ENCODE results near the gene GNL3.
"Not testable (repeated sequence)": the region's sequence is repeated elsewhere in the genome, so short reads cannot be mapped to it uniquely, and the experiment has no call there.

GNL3 gene

GRCh38 chr3:52685709-52686691 is at the start of gene GNL3, which contains the start of gene PBRM1:
Gene GNL3 (plus strand): TSS chr3:52686032. CDS start chr3:52686093, 61 bp downstream.
Gene PBRM1 (minus strand): TSS chr3:52685913.
- peak; percentile 53 for DNase-seq (ENCODE audit: low spot score)

DNA sequence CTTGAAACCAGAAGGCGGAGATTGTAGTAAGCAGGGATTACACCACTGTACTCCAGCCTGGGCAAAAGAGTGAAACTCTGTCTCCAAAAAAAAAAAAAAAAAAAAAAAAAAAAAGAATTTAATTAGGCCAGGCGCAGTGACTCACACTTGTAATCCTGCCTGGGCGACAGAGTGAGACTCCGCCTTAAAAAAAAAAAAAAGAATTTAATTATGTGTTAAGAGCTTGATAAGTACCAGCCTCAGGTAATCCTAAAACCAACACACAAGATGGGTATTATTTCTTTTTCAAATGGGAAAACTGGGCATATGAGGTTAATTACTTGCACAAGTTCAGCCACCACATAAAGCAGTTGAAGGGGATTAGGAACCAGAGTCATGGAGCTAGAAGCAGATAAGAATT is 49.2 kb upstream of the GNL3 start:
- no peak for DNase-seq (ENCODE audit: low spot score)

- DNase-seq (ENCODE audit: low spot score): no peak
These were observed 40.3 kb upstream of the GNL3 start for GRCh38 chr3:52645549-52645948.

DNA sequence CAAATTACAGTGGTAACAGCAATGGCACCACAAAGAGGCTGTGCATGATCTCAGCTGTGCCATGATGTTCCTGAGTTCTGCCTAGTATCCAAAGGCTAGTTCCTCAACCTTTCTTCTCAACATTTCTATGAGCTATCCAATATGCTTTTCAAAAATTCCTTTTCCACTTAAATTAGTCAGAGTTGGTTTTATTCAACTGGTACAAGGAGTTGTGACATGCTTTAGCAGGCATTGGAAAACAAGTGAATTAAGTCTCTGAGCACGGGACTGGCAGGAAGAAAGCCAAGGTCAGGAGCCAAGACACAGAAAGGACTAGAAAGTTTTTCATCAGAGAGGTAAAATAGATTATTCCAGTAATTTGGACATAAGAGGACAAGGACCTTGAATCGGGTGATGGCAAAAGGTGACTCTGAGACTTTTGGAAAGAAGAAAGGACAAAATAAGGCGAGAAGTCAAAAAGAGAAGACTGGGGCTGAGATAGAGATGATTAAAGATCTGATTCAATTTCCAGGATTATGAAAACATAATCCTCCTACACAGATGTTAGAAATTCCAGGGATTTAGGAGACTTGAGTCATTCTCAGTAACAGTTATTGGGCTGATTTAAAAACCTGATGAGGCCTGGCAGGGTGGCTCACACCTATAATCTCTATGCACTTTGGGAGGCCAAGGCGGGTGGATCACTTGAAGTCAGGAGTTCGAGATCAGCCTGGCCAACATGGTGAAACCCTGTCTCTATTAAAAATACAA is 36.2 kb upstream of the GNL3 start:
- no peak for DNase-seq (ENCODE audit: low spot score)

- no peak for DNase-seq (ENCODE audit: low spot score)
These were observed 35.4 kb upstream of the GNL3 start for GRCh38 chr3:52650439-52650838.

DNA sequence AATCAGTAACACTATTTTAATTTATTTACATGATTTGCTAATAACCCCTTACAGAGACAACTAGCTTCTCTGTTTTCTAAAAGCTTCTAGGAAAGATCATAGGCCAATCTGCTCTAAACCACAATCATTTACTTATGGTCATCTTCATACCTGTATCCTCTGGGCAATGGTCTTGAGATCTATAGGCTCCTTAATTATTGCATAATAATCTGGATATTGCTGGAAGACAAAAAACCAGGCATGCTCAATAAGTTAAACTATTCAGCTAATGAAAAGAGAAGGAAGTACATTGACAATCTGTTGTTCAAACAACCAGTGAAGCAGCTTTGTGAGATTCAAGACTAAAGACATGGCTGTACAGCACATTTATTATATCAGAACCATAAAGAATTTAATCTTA is 34.2 kb upstream of the GNL3 start:
- DNase-seq (ENCODE audit: low spot score): no peak

GRCh38 chr3:52655895-52656294 is 29.9 kb upstream of the GNL3 start:
- DNase-seq (ENCODE audit: low spot score): no peak

- DNase-seq (ENCODE audit: low spot score): no peak
These were observed 25.8 kb upstream of the GNL3 start for GRCh38 chr3:52660046-52660445.

- DNase-seq (ENCODE audit: low spot score): no peak
These were observed 22.7 kb upstream of the GNL3 start for GRCh38 chr3:52663098-52663497.

GRCh38 chr3:52670621-52671521 is 15.0 kb upstream of the GNL3 start:
- no peak for DNase-seq (ENCODE audit: low spot score)

- DNase-seq (ENCODE audit: low spot score): no peak
These were observed 14.2 kb upstream of the GNL3 start for GRCh38 chr3:52671676-52672075.

DNA sequence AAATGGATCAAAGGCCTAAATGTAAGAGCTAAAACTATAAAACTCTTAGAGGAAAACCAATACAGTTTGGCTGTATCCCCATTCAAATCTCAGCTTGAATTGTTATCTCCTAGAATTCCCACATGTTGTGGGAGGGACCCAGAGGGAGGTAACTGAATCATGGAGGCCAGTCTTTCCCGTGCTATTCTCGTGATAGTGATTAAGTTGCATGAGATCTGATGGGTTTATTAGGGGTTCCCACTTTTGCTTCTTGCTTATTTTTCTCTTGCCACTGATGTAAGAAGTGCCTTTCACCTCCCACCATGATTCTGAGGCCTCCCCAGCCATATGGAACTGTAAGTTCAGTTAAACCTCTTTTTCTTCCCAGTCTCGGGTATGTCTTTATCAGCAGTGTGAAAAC is 9.6 kb upstream of the GNL3 start:
- not testable (repeated sequence) for DNase-seq (ENCODE audit: low spot score)

DNA sequence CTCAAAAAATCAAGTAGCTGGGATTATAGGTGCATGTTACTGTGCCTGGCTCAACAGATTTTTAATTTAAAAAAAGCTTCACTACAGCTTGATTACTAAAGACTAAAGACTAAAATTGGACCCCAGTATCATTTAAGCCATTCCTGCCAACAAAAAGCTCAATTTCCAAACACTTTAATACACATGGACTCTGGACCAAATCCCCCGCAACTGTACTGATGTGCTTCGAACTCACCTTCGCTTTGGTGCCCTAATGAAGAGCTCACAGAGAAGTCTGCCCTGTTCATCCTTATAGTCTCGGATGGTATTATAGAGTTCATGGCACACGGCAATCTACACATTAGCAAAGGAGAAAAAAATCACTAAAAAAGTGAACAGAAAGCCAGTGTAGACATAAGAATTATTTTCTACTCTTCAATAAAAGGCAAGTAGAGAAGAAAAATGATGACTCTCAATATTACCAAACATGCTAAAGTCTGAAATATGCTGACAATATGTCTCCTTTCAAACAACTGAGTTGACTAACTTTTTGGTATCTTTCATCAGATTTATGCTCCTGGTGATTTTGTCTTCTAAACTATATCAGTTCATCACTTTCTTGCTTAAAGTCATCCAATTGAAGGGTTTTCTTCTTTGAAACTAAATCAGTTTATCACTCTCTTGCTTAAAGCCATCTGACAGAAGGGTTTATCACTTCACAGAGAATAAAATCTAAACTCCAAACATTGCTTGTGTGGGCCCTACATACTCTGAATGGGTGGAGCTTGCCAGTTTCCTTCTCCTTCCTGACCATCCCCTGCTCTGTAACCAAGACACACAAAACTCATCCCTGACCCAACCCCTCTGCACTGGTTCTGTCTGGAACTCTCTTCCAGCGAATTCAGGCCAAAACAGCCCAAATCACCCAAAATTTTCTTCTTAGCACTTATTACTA is 7.3 kb upstream of the GNL3 start:
- DNase-seq (ENCODE audit: low spot score): no peak

DNA sequence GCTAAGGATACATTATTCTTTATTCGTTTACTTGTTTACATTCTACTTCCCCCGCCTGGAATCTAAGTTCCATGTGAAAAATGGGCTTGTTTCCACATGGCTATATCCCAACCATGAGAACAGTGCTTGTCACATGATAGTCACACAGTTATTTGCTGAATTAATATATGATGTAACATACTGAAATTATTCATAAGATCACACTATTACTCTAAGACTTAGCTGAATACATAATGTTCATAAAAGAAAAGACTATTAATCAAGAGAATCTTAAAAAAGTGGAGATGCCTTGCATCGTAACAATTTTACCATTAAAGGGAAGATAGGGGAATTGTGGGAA is 6.7 kb upstream of the GNL3 start:
- DNase-seq (ENCODE audit: low spot score): no peak

GRCh38 chr3:52679811-52680210 is 6.0 kb upstream of the GNL3 start:
- DNase-seq (ENCODE audit: low spot score): no peak

DNA sequence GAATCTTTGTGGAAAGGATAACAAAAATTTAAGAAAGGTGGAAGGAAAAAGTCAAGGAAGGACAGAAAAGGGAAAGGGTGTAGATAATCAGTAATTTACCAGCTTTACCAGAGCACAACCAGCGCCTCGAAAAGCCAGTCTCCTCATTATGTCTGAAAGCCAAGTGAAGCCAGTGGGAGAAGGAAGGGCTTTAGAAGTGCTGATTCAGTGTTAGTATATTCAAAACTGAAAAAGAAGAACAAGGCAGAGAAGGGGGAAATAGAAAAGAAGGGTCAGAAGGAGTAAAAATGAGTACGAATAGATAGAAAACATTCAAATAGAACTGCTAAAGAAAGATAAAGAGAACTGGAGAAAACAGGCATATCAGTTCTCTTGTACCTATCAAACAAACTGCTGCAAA is 4.2 kb upstream of the GNL3 start:
- DNase-seq (ENCODE audit: low spot score): no peak

DNA sequence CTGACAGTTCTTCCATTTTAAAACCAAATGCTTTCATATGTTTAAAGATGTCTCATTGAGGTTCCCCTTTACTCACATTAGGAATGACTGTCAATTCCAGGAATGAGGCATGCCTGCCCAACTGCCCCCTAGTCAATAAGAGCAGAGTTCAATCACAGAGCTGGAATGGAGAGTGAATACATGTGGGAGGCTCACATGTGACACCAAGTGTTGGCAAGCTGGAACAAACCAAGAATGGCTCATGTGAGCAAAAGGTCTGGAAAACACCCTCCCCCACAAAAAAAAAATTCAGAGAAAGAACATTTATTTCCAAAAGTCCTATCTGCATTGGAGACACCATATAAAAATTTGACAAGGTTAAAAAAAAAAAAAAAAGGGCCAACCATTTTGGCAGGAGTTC is 3.8 kb upstream of the GNL3 start:
- DNase-seq (ENCODE audit: low spot score): peak; percentile 30

GRCh38 chr3:52683611-52684010 is 2.2 kb upstream of the GNL3 start:
- no peak for DNase-seq (ENCODE audit: low spot score)

DNA sequence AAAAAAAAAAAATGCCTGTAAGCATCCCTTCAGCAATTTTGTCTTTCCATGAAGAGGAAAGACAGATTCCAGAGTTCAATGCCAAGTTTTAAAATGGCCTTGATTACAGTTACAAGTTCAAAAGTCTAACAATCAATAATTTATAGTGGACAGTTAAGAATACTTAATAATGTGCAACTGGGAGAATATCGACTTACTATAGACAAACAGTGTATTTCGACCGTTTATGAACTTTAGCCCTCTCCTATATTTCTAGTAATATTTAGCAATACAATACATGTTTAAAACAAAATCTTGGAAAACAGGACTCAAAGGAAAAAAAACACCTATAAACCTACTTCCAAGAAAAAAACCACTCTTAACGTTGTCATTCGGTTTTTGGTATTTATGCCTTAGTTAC is 1.6 kb upstream of the GNL3 start:
- DNase-seq (ENCODE audit: low spot score): no peak

- peak; percentile 45 for DNase-seq (ENCODE audit: low spot score)
These were observed 535 bp upstream of the GNL3 start for GRCh38 chr3:52685285-52685708.

DNA sequence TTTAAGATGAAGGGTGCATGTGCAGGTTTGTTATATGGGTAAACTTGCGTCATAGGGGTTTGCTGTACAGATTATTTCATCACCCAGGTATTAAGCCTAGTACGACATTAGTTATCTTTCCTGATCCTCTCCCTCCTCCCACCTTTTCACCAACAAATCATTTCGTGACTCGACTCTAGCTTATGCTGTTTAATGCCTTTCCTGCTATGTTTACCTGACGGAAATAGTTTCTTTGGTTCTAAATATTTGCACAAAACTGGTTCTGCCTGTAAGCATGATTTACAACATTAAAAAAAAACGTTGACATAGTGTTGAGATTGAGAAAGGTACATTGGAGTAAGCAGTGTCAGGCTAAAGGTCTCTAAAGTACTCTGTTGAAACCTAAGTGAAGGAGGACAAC is 2.4 kb downstream of the GNL3 start:
- DNase-seq (ENCODE audit: low spot score): no peak
